Measurements from ENCODE around the gene UBA6. TPM values are rescaled to one million over a fixed set of nuclear protein-coding genes. Genes with fewer than 3 reads are reported as not detected.
A peak's percentile ranks its signal among the peaks of the same experiment; 100 is the strongest.

The UBA6 gene
- total and polyA plus RNA-seq, 9 of the 15 experiments (the other 6 are each of a cell fraction or from before 2014, with no cell fraction given): 22.9 to 139 (median 94.6) TPM

DNA sequence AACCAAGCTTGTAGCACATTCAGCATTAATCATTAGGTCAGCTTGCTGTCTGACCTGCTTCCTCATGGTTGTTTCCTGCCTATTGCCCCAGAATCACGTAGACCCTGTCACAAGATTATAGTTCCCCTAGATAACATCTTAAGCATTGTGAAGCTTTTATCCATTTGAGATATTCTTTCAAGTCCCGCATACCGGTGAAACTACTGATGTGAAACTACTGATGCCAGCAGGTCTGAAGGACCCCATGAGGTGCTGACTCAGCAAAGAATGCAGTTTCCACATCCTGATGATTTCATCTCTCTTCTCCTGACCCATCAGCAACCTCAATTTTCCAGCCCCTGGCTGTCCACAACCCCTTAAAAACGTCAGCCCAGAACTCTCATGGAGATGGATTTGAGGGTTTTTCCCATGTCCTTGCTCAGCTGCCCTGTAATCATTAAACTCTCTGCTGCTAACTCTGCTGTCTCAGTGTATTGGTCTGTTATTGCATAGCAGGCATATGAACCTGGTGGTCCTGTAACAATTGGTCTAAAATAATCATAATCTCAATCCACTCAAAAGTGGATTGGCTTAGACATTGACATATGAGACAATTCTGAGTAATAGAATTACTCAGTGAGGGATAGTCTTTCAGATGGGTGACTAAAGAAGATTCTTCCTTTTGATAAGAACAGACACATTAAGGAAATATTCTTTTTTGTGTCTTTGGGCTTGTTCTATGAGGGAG, 26.3 kb upstream of the UBA6 start (continued):
- TF ChIP-seq MBD2 (IDR thresholded peaks at IDR 0.05; ENCODE audit: borderline replicate concordance, low read depth) (no peak), MAFF (IDR thresholded peaks at IDR 0.05; ENCODE audit: low read length) (peak; percentile 98), TEAD4 (IDR thresholded peaks at IDR 0.05; ENCODE audit: low read length) (0 out of 2 replicates have a peak, but pooled peaks have one; percentile 11), TEAD4 (CRISPR knock-in tag; IDR thresholded peaks at IDR 0.05; ENCODE audit: borderline replicate concordance) (no peak), NFE2 (IDR thresholded peaks at IDR 0.05; ENCODE audit: low read depth) (peak; percentile 49; the same call in 1 of the 2 replicates), GATA2 (CRISPR knock-in tag; IDR thresholded peaks at IDR 0.05) (0 out of 2 replicates have a peak, but pooled peaks have one; percentile 19), RFX7 (CRISPR knock-in tag; IDR thresholded peaks at IDR 0.05) (no peak), FOSL1 (tag; conservative IDR thresholded peaks at IDR 0.05) (peak; percentile 93), SAFB (IDR thresholded peaks at IDR 0.05; ENCODE audit: borderline replicate concordance, low read depth, low read length) (no peak), HOXB6 (CRISPR knock-in tag; IDR thresholded peaks at IDR 0.05; ENCODE audit: borderline replicate concordance) (no peak), ZNF589 (CRISPR knock-in tag; IDR thresholded peaks at IDR 0.05; ENCODE audit: low read depth) (no peak), LEF1 (IDR thresholded peaks at IDR 0.05) (peak; percentile 34; the same call in 1 of the 2 replicates), TAF7 (tag; IDR thresholded peaks at IDR 0.05) (no peak)
- TF ChIP-seq, protein P1, sequence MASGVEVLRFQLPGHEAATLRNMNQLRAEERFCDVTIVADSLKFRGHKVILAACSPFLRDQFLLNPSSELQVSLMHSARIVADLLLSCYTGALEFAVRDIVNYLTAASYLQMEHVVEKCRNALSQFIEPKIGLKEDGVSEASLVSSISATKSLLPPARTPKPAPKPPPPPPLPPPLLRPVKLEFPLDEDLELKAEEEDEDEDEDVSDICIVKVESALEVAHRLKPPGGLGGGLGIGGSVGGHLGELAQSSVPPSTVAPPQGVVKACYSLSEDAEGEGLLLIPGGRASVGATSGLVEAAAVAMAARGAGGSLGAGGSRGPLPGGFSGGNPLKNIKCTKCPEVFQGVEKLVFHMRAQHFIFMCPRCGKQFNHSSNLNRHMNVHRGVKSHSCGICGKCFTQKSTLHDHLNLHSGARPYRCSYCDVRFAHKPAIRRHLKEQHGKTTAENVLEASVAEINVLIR (CRISPR knock-in tag; IDR thresholded peaks at IDR 0.05): no peak
- TF ChIP-seq, protein P2, sequence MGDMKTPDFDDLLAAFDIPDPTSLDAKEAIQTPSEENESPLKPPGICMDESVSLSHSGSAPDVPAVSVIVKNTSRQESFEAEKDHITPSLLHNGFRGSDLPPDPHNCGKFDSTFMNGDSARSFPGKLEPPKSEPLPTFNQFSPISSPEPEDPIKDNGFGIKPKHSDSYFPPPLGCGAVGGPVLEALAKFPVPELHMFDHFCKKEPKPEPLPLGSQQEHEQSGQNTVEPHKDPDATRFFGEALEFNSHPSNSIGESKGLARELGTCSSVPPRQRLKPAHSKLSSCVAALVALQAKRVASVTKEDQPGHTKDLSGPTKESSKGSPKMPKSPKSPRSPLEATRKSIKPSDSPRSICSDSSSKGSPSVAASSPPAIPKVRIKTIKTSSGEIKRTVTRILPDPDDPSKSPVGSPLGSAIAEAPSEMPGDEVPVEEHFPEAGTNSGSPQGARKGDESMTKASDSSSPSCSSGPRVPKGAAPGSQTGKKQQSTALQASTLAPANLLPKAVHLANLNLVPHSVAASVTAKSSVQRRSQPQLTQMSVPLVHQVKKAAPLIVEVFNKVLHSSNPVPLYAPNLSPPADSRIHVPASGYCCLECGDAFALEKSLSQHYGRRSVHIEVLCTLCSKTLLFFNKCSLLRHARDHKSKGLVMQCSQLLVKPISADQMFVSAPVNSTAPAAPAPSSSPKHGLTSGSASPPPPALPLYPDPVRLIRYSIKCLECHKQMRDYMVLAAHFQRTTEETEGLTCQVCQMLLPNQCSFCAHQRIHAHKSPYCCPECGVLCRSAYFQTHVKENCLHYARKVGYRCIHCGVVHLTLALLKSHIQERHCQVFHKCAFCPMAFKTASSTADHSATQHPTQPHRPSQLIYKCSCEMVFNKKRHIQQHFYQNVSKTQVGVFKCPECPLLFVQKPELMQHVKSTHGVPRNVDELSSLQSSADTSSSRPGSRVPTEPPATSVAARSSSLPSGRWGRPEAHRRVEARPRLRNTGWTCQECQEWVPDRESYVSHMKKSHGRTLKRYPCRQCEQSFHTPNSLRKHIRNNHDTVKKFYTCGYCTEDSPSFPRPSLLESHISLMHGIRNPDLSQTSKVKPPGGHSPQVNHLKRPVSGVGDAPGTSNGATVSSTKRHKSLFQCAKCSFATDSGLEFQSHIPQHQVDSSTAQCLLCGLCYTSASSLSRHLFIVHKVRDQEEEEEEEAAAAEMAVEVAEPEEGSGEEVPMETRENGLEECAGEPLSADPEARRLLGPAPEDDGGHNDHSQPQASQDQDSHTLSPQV (IDR thresholded peaks at IDR 0.05): no peak
- TF ChIP-seq, protein P3, sequence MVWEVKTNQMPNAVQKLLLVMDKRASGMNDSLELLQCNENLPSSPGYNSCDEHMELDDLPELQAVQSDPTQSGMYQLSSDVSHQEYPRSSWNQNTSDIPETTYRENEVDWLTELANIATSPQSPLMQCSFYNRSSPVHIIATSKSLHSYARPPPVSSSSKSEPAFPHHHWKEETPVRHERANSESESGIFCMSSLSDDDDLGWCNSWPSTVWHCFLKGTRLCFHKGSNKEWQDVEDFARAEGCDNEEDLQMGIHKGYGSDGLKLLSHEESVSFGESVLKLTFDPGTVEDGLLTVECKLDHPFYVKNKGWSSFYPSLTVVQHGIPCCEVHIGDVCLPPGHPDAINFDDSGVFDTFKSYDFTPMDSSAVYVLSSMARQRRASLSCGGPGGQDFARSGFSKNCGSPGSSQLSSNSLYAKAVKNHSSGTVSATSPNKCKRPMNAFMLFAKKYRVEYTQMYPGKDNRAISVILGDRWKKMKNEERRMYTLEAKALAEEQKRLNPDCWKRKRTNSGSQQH (CRISPR knock-in tag; IDR thresholded peaks at IDR 0.05): no peak
- TF ChIP-seq, protein P4, sequence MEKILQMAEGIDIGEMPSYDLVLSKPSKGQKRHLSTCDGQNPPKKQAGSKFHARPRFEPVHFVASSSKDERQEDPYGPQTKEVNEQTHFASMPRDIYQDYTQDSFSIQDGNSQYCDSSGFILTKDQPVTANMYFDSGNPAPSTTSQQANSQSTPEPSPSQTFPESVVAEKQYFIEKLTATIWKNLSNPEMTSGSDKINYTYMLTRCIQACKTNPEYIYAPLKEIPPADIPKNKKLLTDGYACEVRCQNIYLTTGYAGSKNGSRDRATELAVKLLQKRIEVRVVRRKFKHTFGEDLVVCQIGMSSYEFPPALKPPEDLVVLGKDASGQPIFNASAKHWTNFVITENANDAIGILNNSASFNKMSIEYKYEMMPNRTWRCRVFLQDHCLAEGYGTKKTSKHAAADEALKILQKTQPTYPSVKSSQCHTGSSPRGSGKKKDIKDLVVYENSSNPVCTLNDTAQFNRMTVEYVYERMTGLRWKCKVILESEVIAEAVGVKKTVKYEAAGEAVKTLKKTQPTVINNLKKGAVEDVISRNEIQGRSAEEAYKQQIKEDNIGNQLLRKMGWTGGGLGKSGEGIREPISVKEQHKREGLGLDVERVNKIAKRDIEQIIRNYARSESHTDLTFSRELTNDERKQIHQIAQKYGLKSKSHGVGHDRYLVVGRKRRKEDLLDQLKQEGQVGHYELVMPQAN (IDR thresholded peaks at IDR 0.05; ENCODE audit: borderline replicate concordance): no peak
- TF ChIP-seq, protein P5, sequence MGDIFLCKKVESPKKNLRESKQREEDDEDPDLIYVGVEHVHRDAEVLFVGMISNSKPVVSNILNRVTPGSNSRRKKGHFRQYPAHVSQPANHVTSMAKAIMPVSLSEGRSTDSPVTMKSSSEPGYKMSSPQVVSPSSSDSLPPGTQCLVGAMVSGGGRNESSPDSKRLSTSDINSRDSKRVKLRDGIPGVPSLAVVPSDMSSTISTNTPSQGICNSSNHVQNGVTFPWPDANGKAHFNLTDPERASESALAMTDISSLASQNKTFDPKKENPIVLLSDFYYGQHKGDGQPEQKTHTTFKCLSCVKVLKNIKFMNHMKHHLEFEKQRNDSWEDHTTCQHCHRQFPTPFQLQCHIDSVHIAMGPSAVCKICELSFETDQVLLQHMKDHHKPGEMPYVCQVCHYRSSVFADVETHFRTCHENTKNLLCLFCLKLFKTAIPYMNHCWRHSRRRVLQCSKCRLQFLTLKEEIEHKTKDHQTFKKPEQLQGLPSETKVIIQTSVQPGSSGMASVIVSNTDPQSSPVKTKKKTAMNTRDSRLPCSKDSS (IDR thresholded peaks at IDR 0.05; ENCODE audit: low read depth, partially characterized antibody): peak; percentile 59

All from K562 (cell line).